ENCODE measurements around the gene EPHX1.

- no peak for TF ChIP-seq CTCF (IDR thresholded peaks at IDR 0.05)
- TF ChIP-seq POLR2A (IDR thresholded peaks at IDR 0.05), result no peak
- no peak for TF ChIP-seq EP300 (IDR thresholded peaks at IDR 0.05)
Observed at GRCh38 chr1:225848030-225848955, 38.4 kb downstream of the EPHX1 start.

All from suprapubic skin (tissue), 3 donors.